ENCODE measurements around the gene EPAS1.

- TF ChIP-seq CTCF (IDR thresholded peaks at IDR 0.05), result no peak
- no peak for TF ChIP-seq POLR2A (IDR thresholded peaks at IDR 0.05)
These were observed 33.9 kb upstream of the EPAS1 start for GRCh38 chr2:46263347-46263746.

Data from heart left ventricle (tissue), 13 donors.